Loucy (cell line): ENCODE results near the gene WDR33.

Source experiments
- EZH2phosphoT487 ChIP-seq: fragments of 200-600 bp; IDR thresholded peaks from 2 replicates; pipeline ENCODE4 v1.6.1; 2018; ENCODE audit warnings: antibody characterized with exemption, mild to moderate bottlenecking, moderate library complexity, borderline replicate concordance
- TF ChIP-seq, protein P1 (sequence below): fragments of 200-600 bp; sonication (generic); conservative IDR thresholded peaks from 2 replicates; pipeline ENCODE4 v1.5.1; 2014; ENCODE audit warnings: mild to moderate bottlenecking, antibody characterized with exemption, low read length

- TF ChIP-seq, protein P1, sequence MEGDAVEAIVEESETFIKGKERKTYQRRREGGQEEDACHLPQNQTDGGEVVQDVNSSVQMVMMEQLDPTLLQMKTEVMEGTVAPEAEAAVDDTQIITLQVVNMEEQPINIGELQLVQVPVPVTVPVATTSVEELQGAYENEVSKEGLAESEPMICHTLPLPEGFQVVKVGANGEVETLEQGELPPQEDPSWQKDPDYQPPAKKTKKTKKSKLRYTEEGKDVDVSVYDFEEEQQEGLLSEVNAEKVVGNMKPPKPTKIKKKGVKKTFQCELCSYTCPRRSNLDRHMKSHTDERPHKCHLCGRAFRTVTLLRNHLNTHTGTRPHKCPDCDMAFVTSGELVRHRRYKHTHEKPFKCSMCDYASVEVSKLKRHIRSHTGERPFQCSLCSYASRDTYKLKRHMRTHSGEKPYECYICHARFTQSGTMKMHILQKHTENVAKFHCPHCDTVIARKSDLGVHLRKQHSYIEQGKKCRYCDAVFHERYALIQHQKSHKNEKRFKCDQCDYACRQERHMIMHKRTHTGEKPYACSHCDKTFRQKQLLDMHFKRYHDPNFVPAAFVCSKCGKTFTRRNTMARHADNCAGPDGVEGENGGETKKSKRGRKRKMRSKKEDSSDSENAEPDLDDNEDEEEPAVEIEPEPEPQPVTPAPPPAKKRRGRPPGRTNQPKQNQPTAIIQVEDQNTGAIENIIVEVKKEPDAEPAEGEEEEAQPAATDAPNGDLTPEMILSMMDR: no peak
- no peak for TF ChIP-seq EZH2phosphoT487
These were observed 41.4 kb downstream of the WDR33 start for GRCh38 chr2:127769587-127769986.
